ENCODE results near the gene OSBPL5. TPM values are rescaled to one million over a fixed set of nuclear protein-coding genes. Genes with fewer than 3 reads are reported as not detected.

Gene OSBPL5
- total RNA-seq, 1 donor from 2014 or later = 92.0 TPM

GRCh38 chr11:3154001-3154599 is 11.0 kb downstream of the OSBPL5 start:
- peak overlapping the region in 1 of 2 donors; percentile 47 for H3K4me3 ChIP-seq
- no peak for DNase-seq (ENCODE audit: low spot score in 2 of 2)
- intact Hi-C loops (cut with DNase I) = no loop called here

GRCh38 chr11:3153291-3153861 is 11.7 kb downstream of the OSBPL5 start:
- no peak for TF ChIP-seq CTCF (IDR thresholded peaks at IDR 0.05)
- Histone ChIP-seq H3K36me3 (no peaks in the 10 kb centered on the region), H3K27me3 (no peaks in the 10 kb centered on the region), H3K4me3 (peak overlapping the region in 1 of 2 donors; percentile 47), H3K4me1 (peaks cover 35 to 69% of the 10 kb centered on the region in 2 donors), H3K27ac (peak overlapping the region; percentile 88 to 91), H3K9me3 (no peaks in the 10 kb centered on the region)
- DNase-seq (ENCODE audit: low spot score in 2 of 2) = peak; percentile 57 to 92
- intact Hi-C loops (cut with DNase I) = no loop called here

More at GRCh38 chr11:3154001-3154599, 11.0 kb downstream of the OSBPL5 start:
- no peaks in the 10 kb centered on the region for H3K27me3 ChIP-seq
- no peaks in the 10 kb centered on the region for H3K9me3 ChIP-seq
- peaks cover 35 to 67% of the 10 kb centered on the region in 2 donors for H3K4me1 ChIP-seq
- H3K27ac ChIP-seq = peak overlapping the region; percentile 88 to 91
- no peak for TF ChIP-seq CTCF (IDR thresholded peaks at IDR 0.05)
- H3K36me3 ChIP-seq = no peaks in the 10 kb centered on the region

GRCh38 chr11:3152471-3153110 is 12.5 kb downstream of the OSBPL5 start:
- H3K4me3 ChIP-seq = no peak overlapping the region
- no peaks in the 10 kb centered on the region for H3K27me3 ChIP-seq
- peaks cover 42 to 74% of the 10 kb centered on the region in 2 donors for H3K4me1 ChIP-seq
- TF ChIP-seq CTCF (IDR thresholded peaks at IDR 0.05) = no peak
- H3K9me3 ChIP-seq = no peaks in the 10 kb centered on the region
- peaks cover 0 to 2% of the 10 kb centered on the region in 2 donors for H3K36me3 ChIP-seq
- intact Hi-C loops (cut with DNase I) = no loop called here
- DNase-seq (ENCODE audit: low spot score in 2 of 2) = no peak
- H3K27ac ChIP-seq = peak overlapping the region; percentile 88 to 91

GRCh38 chr11:3150726-3151125 is 14.4 kb downstream of the OSBPL5 start:
- Histone ChIP-seq H3K9me3 (no peaks in the 10 kb centered on the region), H3K36me3 (peaks cover 0 to 2% of the 10 kb centered on the region in 2 donors), H3K27me3 (no peaks in the 10 kb centered on the region), H3K4me1 (peaks cover 46 to 74% of the 10 kb centered on the region in 2 donors), H3K4me3 (no peak overlapping the region), H3K27ac (no peak overlapping the region)
- TF ChIP-seq CTCF (IDR thresholded peaks at IDR 0.05) = no peak
- DNase-seq (ENCODE audit: low spot score in 2 of 2) = no peak
- intact Hi-C loops (cut with DNase I) = no loop called here

GRCh38 chr11:3149852-3150188 is 15.3 kb downstream of the OSBPL5 start:
- Histone ChIP-seq H3K27me3 (no peaks in the 10 kb centered on the region), H3K4me1 (peaks cover 38 to 67% of the 10 kb centered on the region in 2 donors), H3K4me3 (no peak overlapping the region), H3K9me3 (no peaks in the 10 kb centered on the region), H3K27ac (no peak overlapping the region), H3K36me3 (peaks cover 0 to 2% of the 10 kb centered on the region in 2 donors)
- no peak for TF ChIP-seq CTCF (IDR thresholded peaks at IDR 0.05)
- intact Hi-C loops (cut with DNase I) = no loop called here
- no peak for DNase-seq (ENCODE audit: low spot score in 2 of 2)
